HG03558 (cell line): Measurements from ENCODE around the gene CD38.
A peak's percentile ranks its signal among the peaks of the same experiment; 100 is the strongest.
"Not testable (repeated sequence)": the region's sequence is repeated elsewhere in the genome, so short reads cannot be mapped to it uniquely, and the experiment has no call there.

ENCODE experiments used
- ATAC-seq: cut with Tn5 transposase; IDR thresholded peaks from one replicate; pipeline ENCODE4 v1.9.1; 2021; ENCODE audit warnings: moderate number of reproducible peaks; ENCODE audit not compliant: unreplicated experiment; ENCODE audit errors: extremely low read depth

The CD38 gene

DNA sequence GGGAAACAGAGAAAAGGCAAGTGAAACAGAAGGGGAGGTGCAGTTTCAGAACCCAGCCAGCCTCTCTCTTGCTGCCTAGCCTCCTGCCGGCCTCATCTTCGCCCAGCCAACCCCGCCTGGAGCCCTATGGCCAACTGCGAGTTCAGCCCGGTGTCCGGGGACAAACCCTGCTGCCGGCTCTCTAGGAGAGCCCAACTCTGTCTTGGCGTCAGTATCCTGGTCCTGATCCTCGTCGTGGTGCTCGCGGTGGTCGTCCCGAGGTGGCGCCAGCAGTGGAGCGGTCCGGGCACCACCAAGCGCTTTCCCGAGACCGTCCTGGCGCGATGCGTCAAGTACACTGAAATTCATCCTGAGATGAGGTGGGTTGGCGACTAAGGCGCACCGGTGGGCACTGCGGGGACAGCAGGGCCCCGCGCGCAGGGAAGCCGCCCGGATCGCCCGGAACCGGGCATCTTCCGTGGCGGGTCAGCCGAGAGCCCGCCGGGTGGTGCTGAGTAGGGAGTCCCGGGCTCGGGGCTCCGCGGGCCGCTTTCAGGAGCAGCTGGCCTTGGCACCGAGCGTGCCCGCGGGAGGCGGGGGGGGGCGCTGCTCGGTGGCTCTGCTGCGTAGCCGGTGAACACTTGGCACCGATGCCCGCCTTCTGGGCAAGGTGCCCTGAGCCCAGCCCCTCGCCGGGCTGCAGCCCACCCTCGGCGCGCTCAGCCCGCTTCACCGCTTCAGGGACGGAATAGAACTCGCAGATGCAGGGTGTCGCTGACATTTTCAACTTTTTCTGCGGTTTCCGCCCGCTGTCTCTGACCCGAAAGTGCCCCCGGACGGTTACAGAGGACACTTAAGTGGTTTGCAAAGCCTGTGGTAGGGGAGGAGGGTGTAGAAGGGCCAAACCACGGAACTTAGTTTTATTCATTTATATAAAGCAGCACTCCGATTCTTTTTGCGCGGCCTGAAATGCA lies at the start of gene CD38:
CD38 (plus strand) TSS at position 40 of the 953 bp plus-strand sequence; CDS start at position 127, 87 bp downstream.
- peak; percentile 47 for ATAC-seq

- no peak for ATAC-seq
Observed at GRCh38 chr4:15729910-15730533, 48.1 kb upstream of the CD38 start.

GRCh38 chr4:15733061-15733460 lies 45.1 kb upstream of the CD38 start:
- ATAC-seq, result not testable (repeated sequence)

DNA sequence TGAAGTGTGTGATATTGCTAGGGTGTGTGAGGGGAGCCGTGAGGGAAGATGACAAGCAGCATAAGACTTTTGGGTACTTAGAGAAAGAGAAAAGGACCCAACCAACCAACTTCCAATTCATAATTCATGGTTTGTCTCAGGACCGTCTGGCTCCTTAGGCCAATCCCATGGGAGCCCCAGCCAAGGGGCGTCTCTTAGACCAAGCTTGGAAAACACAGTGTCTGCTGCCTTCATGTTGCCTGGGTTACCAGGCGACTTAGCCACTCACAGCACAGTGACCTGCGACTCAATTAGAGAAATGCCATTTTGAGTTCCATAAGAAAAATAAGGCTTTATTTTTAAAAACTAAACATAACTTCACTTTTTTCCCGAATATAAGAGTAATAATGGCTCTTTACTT lies 42.6 kb upstream of the CD38 start:
- no peak for ATAC-seq

DNA sequence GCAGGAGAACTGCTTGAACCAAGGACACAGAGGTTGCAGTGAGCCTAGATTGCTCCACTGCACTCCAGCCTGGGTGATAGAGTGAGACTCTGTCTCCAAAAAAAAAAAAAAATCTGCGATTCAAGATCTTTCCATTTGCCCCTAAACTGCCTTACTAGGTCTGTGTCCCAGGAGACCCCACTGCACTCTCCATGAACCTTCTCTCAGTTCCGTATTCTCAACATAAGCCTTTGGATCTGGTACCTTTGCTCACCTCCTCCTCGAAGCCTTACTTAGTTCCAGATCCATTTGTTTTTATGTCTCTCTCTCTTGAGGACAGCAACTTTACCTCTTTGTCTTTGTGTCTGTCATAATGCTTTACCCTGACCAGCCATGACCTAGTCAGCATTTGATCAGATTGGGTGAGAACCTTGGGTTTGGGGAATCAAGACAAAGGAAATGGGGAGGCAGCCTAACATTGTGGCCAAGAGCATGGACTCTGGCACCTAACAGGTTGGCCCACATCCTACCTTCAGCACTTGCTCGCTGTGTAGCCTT lies 41.5 kb upstream of the CD38 start:
- no peak for ATAC-seq

DNA sequence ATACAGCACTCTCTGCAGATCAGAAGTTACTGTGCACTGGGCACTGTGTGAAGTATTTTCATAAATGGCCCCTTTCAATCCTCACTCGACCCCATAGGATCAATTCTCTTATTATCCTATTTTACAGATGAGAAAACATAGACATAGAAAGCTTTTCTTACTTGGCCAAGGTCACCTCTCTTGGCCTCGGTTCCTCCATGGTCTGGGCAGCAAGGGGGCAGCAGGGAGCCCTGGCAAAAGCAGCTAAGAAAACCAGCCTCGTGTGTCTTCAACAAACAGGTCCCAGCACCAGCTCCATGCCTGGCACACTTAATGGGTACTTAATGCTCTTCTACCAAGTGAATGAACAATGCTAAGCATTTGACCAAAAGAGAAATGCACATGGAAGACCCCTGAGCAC lies 40.9 kb upstream of the CD38 start:
- ATAC-seq, result no peak

DNA sequence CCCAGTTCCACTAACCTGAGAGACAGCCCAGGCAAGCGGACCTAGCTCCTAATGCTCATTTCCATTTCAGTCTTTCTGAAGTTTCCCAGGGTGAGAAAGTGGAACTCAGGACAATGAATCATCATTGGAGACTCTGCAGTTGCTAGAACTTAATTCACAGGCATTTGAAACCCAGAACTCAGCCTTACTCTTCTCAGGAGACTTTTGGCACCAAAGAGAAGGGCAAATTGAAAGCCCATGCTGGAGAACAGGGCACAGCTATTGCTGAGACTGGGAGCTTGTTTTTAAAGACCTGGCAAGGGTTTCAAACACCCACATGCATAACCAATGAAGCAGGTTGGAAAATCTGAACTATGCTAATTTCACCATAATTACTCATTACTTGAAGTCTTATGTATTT lies 39.3 kb upstream of the CD38 start:
- ATAC-seq, result no peak

- no peak for ATAC-seq
Observed at GRCh38 chr4:15740764-15741404, 37.2 kb upstream of the CD38 start.

DNA sequence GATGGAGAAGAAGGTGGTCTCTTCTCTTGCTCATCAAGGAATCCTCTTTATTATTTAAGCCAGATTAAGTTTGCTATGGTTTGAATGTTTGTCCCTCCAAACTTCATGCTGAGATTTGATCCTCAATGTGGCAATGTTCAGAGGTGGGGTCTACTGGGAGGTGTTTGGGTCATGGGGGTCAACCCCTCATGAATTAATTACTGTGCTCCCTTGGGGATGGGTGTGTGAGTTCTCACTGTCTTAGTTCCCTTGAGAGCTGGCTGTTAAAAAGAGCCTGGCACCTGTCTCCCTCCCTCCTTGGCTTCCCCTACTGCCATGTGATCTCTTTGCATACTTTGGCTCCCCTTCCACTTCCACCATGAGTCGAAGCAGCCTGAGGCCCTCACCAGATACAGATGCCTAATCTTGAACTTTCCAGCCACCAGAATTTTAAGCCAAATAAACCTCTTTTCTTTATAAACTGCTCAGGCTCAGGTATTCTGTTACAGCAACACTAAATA lies 36.0 kb upstream of the CD38 start:
- no peak for ATAC-seq

- no peak for ATAC-seq
Observed at GRCh38 chr4:15742637-15743036, 35.5 kb upstream of the CD38 start.

- ATAC-seq, result no peak
Observed at GRCh38 chr4:15744016-15744545, 34.0 kb upstream of the CD38 start.

GRCh38 chr4:15746110-15746509 lies 32.0 kb upstream of the CD38 start:
- ATAC-seq, result no peak

DNA sequence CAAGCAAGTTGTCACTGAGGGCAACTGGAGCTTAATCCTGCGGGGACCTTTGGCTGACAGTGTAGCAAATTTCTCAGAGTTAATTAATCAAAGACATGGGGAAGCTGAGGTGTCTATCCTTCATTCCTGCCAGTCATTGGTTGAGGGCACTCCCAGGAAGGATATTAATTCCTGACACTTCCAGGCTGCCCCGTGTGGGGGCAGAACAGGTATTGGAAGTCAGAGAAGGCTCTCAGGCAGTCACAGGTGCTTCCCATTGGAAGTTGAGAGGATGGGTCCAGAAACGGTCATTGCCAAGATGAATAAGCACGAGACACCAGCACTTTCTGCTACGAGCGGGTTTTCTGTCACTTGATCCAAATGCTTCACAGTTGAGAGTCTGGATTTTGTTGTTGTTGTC lies 29.1 kb upstream of the CD38 start:
- ATAC-seq, result no peak

GRCh38 chr4:15751153-15751552 lies 27.0 kb upstream of the CD38 start:
- no peak for ATAC-seq

GRCh38 chr4:15753081-15753480 lies 25.0 kb upstream of the CD38 start:
- no peak for ATAC-seq

GRCh38 chr4:15753786-15754185 lies 24.3 kb upstream of the CD38 start:
- ATAC-seq, result no peak

DNA sequence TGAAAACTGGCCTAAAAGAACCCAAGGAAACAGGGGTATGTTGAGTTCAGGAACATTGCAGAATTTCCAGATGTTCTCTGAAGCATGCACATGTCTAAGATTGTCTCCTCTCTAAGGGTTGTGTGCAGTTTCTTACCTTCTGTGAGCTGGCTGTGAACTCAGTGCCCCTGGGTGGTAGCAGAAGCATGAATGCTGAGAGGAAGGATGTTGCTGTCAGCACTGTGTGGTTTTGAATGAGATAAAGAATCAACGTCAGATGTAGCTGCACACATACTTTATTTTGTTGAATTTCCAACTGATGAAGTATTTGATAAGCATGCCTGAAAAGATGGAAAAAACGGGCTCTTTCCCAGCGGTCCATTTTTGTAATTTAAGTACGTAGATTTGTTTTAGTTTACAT lies 23.8 kb upstream of the CD38 start:
- no peak for ATAC-seq

DNA sequence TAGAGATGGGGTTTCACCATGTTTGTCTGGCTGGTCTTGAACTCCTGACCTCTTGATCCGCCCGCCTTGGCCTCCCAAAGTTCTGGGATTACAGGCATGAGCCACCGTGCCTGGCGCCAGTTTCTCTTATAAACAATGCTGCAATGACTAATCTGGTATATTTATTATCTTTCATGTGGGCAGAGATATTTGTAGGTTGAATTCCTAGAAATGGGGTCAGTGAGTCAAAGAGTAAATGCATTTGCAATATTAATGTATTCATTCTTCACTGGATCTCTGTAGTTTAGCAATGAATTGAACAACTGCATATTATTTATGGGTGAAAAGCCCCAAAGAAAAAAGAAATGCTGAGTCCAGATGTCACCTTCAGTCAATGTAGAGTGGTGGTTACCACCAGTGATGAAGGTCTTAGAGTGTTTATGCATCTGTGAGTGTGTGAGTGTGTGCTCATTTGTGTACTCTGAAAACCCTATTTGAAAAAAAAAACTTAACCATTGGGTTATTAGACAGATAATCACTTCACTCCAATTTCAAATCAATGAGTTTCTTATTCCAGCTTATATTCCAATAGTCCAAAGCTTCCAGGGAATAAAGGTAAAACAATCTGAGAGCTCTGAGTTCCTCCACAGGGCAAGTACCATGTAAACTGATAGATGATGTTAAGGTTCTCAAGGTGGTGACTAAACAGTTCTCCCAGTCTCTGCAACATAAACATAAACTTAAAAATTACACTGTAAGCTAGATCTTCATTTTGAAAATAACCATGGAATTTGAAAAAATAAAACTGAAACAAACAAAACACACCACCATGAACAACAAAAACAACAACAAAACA lies 22.6 kb upstream of the CD38 start:
- ATAC-seq, result no peak

DNA sequence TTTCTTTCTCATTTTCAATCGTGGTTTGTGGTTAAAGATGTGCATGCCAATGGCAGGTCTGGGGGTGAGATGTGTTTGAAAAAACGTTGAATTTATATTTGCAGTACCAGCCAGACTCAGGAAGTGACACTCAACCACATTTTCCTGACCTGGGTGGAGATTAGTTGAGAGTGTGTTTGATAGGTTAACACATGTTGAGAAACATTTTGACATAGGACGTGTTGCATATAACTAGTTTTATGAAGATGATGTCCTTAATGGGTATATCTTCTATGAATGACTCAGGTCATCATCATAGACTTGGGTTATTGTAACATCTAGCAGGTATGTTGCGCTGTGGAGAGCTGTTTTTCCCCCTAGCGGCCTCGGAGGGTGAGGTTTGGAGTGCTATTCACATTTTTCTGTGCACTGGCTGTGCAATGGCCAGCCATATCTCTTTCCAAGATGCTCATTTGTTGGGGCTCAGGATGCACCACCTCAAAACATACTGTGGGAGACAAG lies 21.7 kb upstream of the CD38 start:
- ATAC-seq, result peak; percentile 79
